GM19023 (cell line): ENCODE measurements around the gene SVBP.
"Not testable (repeated sequence)": the region's sequence is repeated elsewhere in the genome, so short reads cannot be mapped to it uniquely, and the experiment has no call there.

Experiments
- ATAC-seq: cut with Tn5 transposase; IDR thresholded peaks from one replicate; pipeline ENCODE4 v1.9.1; 2021; ENCODE audit warnings: mild to moderate bottlenecking, moderate library complexity; ENCODE audit not compliant: unreplicated experiment

The SVBP gene, protein sequence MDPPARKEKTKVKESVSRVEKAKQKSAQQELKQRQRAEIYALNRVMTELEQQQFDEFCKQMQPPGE

DNA sequence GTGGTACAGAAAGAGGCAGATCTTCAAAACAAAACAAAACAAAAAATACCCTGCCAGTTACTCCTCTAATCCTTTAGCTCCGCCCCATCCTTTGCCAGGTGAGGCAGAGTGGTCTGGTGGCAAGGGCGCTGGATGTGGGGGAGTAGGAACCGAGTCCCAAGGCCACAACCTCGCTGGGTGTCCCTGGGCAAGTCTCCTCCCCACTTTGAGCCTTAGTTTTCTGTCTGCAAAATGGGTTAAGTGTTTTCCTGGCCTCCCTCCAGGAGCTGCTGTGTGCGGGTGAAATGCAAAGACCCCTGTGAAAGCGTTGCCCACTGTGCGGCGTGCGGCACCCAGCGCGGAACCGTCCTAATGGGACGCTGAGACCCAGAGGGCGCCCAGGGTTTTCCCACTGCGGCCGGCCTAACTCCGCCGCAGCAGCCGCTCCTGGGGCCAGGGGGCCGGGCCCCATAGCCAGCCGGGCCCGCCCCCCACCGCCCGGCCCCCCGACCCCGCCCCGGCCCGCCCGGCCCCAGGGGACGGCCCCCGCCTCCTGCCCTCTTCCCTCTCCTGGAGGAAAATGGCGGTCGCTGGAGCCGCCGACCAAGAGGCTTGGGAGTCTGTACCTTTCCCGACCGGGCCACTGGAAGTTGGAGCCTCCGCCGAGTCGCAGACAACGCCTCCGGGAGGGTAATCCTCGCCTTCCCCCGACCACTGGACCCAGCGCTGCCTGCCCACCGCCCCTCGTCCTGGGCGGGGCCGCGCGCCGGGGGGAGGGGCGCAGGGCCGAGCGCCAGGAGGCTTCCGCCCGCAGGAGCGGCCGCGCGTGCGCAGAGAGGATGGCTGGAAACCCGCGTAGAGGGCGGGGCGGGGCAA lies at the start of gene SVBP, which contains the start of gene ERMAP:
Gene SVBP (minus strand): TSS at position 813 of the 855 bp plus-strand sequence. CDS start 853 bp downstream, outside the sequence.
Gene ERMAP (plus strand): TSS at position 538 of the 855 bp plus-strand sequence. CDS start 13,327 bp downstream, outside the sequence.
- peak; percentile 86 for ATAC-seq

DNA sequence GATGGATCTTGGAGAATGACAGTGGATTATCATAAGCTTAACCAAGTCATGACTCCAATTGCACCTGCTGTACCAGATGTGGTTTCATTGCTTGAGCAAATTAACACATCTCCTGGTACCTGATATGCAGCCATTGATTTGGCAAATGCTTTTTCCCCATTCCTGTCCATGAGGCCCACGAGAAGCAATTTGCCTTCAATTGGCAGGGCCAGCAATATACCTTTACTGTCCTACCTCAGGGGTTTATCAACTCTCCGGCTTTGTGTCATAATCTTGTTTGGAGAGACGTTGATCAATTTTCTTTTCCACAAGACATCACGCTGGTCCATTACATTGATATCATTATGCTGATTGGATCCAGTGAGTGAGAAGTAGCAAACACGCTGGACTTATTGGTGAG lies 49.4 kb upstream of the SVBP start:
- no peak for ATAC-seq

DNA sequence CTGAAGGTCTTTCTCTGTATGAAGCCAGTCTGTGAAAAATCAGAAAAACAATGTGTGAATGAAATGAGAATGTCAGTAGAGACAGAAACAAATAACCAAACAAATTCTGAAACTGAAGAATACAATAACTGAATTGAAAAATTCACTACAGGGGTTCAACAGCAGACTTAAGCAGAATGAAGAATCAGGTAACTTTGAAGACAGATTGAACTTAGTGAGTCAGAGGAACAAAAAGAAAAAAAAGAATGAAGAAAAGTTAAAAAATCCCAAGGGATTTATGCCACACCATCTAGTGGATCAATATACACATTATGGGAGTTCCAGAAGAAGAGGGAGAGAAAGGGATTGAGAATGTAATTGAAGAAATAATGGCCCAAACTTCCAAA lies 43.8 kb upstream of the SVBP start:
- no peak for ATAC-seq

GRCh38 chr1:42860339-42861013 lies 43.3 kb upstream of the SVBP start:
- ATAC-seq = no peak

DNA sequence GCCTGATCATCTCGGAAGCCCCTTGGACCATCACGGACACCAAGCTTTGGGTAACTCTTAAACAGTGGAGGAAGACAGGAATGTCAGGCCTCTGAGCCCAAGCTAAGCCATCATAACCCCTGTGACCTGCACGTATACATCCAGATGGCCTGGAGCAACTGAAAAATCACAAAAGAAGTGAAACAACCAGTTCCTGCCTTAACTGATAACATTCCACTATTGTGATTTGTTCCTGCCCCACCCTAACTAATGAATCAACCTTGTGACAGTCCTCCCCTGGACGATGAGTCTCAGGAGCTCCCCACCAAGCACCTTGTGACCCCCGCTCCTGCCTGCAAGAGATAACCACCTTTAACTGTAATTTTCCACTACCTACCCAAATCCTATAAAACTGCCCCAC lies 42.2 kb upstream of the SVBP start:
- ATAC-seq = not testable (repeated sequence)

DNA sequence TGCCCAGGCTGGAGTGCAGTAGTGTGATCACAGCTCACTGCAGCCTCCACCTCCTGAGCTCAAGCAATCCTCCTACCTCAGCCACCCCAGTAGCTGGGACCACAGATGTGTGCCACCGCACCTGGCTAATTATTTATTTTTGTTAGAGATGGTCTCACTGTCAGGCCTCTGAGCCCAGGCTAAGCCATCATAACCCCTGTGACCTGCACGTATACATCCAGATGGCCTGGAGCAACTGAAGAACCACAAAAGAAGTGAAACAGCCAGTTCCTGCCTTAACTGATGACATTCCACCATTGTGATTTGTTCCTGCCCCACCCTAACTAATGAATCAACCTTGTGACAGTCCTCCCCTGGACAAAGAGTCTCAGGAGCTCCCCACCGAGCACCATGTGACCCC lies 39.4 kb upstream of the SVBP start:
- ATAC-seq = not testable (repeated sequence)

DNA sequence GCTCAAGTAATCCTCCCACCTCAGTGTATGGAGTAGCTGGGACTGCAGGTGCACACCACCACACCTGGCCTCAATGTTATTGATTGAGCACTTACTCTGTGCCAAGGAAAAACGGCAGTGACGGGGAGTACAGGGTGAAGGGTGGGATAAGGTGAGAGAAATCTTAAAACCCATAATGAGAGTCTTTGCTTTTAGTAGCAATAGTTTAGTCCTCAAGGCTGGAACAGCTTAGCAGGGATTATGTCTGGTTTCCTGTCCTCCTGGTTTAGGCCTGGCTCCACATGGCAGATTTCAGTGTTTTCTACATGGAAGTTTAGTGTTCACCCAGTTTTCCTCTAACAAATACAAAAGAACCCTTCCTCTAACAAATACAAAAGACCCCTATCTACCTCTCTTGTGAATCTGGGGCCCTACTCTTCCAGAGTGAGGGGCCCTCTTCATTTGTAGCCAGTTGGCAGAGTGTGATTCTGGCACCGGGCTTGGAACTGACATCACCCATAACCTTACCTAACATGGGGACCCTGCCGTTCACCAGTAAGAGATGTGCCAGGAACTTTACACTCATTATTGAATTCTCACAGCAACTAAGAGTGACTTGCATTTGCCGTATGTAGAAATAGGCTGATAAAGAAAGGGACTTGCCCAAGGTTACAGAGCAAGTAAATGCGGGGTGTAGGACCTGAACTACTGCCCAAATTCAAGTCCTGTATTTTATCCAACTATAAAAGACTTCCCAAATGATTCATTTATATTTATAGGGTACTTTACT lies 36.1 kb upstream of the SVBP start:
- ATAC-seq = no peak

DNA sequence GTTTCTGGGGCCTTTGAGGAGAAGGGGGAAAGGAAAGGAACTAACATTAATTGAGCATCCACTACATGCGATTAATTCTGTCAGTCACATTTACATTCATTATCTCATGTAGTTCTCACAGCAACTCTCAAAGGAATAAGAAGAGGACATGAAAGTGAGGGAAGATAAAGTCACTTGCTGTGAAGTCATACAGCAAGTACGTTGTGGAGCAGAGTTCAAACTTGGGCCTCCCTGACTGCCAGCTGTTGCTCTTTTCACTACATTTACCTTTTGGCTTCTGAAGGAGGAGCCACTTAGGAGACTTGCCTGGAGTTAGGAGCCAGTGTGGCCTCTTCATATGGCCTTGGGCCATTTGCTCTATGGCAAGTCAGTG lies 35.4 kb upstream of the SVBP start:
- ATAC-seq = no peak

- ATAC-seq = no peak
Measured at GRCh38 chr1:42851960-42852607, 34.9 kb upstream of the SVBP start.

DNA sequence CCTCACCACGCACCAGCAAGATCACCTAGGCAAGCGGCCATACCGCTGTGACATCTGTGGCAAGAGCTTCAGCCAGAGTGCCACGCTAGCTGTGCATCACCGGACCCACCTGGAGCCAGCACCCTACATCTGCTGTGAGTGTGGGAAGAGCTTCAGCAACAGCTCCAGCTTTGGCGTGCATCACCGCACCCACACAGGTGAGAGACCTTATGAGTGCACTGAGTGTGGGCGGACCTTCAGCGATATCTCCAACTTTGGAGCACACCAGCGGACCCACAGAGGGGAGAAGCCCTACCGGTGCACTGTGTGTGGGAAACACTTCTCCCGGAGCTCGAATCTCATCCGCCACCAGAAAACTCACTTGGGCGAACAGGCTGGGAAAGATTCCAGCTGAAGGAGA lies 34.2 kb upstream of the SVBP start:
- ATAC-seq = no peak

DNA sequence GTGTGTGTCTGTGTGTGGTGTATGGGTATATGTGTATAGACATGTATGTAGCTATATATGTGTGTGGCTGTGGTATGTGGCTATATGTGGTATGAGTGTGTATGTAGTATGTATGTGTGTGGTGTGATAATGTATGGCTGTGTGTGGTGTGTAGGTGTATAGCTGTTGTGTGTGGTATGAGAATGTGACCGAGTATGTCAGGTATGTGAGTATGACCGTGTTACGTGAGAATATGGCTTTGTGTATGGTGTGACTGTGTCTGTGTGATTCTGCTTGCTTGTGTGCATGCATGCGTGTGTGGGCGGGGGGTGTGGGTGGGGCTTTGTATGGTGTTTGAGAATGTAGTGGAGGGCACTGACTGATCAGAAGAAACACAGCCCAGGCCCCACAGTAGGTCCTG lies 32.7 kb upstream of the SVBP start:
- ATAC-seq = no peak

- no peak for ATAC-seq
Measured at GRCh38 chr1:42848823-42849537, 31.8 kb upstream of the SVBP start.

DNA sequence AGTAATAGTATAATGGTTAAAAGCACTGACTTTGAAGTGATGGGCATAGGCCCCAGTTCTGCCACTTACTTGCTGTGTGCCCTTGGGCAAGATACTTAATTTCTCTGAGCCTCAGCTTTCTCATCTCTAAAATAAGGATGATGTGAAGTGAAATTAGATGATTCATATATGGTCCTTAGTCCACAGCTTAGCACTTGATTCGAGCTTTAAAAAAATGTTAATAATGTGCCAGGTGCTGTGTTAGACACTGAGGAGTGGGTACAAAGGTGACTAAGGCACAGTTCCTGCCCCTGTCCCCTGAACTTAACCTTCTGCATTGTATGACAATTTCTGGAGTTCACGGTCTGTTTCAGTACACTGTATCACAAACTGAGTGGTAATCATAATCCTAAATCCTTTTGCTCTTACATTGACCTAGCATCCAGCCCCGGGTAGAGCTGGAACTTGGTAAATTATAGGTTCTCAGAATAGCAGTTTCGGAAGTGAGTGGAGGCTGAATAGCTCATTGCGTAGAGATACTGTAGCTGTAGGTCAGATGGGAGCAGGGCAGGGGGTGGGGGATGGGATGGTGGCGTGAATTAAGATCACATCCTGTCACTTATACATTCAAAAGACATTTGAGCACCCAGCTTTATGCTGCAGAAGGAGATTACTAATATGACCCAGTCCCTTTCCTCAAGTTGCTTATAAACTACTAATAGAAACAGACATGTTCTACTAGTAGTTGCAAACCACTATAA lies 30.7 kb upstream of the SVBP start:
- no peak for ATAC-seq

DNA sequence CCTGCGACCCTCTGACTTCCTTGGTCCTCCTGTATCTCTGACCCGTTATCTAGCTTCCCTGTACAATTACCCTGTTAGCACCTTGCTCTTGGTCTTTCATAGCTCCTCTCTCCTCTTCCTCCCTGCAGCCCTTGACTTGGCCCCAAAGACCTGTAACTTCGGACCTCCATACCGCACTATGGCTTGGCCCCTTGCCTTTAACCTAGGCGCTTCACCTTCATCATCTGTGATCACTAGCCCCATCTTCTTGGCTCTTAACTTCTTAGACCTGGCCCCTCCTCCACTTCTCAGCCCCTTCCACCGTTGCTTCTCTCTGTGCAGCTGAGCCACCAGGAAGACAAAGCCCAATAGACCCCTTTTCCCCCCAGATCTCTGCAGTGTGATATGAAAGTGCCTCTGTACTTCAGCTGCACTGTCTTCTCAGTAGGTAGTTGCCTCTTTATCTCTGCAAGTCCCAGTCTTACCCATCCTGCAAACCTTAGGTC lies 30.0 kb upstream of the SVBP start:
- ATAC-seq = no peak

DNA sequence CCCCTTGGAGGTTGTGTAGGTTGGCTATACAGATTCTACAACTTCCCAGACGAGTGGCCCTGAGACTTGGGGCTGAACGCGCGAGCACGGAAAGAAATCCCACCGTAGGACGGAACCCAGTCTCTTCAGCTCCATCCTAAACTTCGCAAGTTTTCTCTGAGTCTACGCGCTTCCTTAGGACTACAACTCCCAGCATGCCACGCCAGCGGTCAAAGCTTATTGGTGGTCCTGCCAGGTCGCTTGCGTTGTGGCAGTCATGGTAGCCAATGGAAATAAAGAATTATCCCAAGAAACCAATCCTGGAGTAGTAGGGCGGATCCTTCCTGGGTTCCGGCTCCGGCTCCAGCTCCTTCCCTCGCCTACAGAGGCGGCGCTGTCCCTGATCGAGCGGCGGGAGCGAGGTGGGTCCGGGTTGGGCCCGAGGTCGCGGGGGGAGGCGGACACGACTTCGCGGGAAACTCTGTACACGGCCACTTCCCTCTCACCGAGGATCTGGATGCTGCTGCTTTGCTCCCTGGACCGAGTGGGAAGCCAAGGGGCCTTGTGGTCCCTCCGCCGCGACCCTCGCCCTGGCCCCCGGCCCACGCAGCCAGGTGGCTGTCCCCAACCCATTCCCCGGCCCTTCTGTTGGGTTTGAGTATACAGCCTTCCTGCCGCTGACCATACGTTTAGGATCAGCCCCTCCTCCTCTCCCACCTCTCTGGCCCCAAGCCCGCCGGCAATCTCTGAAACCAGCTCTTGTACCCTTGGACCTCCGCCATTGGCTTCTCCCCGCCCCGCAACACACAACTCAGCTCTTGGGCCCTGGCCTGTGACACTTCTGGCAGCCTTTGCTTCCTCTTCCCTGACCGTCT lies 29.3 kb upstream of the SVBP start, which contains the start of gene ZNF691:
Gene ZNF691 (plus strand): TSS at position 357 of the 854 bp plus-strand sequence. CDS start 3,046 bp downstream, outside the sequence.
- ATAC-seq = peak; percentile 90

- peak; percentile 23 for ATAC-seq
Measured at GRCh38 chr1:42845866-42846256, 28.7 kb upstream of the SVBP start.

DNA sequence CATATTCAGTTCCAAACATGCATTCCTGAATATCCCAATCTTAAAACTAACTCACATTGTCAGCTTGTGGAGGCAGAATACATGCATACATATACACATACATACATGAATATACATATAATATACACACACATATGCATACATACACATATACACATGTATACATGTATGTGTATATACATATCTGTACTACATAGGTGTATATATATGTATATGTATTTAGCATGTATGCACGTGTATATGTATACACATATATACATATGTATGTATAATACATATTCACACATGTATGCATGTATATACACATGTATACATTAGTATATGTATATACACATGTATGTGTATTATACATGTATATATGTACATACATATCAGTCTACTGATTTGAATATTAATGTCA lies 28.0 kb upstream of the SVBP start:
- no peak for ATAC-seq

DNA sequence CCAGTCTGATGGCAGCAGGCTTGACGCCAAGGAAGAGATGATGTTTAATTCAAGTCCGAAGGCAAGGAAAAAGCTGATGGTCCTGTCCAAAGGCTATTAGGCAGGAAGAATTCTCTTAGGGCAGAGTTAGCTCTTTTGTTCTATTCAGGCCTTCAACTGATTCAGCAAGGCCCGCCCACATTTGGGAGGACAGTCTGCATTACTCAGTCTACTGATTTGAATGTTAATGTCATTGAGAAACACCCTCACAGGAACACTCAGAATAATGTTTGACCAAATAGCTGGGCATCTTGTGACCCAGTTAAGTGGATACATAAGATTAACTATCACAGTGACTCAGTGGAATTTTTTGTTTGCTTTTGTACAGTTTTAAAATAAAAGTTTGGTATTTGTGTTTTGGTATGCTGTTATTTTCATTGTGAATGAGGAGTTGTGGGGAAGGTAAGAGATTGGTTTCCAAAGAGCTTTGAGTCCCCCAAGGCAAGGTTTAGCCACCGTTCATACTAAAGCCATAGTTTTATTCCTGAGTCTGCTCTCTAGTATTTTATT lies 27.5 kb upstream of the SVBP start:
- ATAC-seq = no peak
